DMS53 treated with DMSO at 0.1 percent for 48 hours (cell line): ENCODE data around the gene NBPF4.
"Not testable (repeated sequence)": the region's sequence is repeated elsewhere in the genome, so short reads cannot be mapped to it uniquely, and the experiment has no call there.

Experiments used
- DNase-seq: peaks from one replicate; lab custom pipeline; 2025; ENCODE audit not compliant: unreplicated experiment; lab: John Stamatoyannopoulos, UW

NBPF4 gene

DNA sequence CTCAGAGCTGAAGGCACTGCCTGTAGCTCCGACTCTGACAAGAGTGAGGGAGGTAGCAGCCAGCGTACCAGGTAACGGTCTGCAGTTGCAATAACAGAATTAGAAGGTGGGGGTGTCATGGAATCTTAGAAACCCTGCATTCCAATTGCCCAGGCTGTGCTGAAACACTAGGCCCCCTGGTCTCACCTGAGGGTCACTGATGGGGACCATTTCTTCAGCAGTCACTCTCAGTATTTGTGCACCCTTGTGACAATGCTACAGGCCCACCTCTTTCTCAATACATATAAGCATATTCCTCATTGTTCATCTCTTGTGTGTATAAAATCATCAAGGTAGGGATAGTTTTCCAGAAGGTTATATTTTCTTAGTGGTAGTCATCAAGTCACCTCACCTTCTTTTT is at the start of gene NBPF4:
NBPF4 (minus strand) TSS at position 101 of the 400 bp plus-strand sequence. CDS start 315 bp downstream, outside the sequence.
- not testable (repeated sequence) for DNase-seq

DNA sequence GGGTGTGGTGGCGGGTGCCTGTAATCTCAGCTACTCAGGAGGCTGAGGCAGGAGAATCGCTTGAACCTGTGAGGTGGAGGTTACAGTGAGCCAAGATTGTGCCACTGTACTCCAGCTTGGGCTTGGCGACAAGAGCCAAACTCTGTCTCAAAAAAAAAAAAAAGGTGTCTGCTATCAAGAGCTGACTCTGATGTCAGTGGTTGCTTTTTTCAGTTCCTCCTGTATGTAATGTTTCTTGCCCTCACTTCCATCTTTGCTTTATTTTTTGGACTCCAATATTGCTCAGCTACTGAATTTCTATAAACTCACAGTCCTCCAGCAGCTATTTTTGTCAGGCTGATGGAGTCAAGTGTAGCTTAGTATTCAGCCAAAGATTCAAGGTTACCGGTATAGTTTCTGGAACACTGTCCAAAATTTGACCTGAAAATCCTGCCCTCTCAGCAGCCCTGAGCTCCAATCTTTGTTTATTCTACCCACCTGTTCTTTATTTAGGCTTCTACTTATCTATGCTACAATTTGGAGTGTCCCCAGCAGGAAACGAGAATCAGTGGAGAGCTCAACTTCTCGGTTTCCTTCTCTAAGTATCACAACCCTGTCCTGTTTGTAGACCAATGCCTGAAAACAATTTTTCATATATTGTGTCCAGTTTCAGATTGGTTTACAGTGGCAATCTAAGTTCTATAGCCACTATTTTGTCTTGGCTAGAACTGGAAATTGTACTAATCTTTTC is 38.8 kb upstream of the NBPF4 start:
- not testable (repeated sequence) for DNase-seq

DNA sequence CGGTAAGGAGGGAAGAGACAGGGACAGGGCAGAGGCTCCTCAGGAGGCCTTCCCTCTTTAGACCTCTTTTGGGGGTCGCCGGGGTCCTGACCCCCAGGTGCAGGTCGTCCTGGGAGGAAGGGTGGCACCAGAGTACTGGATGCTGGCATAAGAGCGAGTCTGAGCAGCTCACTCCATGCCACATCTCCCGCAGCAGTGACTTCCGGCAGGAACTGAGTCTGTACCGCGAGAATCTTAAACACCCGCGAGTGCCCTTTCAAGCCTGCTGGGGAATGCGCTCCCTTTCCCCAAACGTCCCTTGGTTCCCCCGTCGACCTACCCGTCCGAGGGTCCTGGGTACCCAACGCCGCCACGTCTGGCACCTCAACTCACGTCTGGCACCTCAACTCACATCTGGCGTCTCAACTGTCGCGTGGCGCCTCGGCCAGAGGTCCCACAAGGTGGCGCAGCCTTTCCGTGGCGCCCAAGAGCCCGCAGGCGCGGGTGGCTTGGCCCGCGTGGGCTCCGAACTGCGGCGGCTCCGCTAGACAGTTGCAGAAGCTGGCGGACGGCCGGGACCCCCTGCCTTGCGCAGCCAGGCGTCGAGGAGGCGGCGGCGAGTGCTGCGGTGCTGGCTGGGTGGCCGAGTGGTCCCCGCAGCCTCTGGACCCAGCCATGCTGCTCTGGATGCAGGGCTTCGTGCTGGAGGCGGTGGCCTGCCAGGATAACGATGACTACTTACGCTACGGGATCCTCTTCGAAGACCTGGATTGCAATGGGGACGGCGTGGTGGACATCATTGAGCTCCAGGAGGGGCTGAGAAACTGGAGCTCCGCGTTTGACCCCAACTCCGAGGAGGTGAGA is 28.8 kb upstream of the NBPF4 start:
- not testable (repeated sequence) for DNase-seq

- not testable (repeated sequence) for DNase-seq
These were observed 23.2 kb upstream of the NBPF4 start for GRCh38 chr1:108267097-108267496.

- not testable (repeated sequence) for DNase-seq
These were observed 18.1 kb upstream of the NBPF4 start for GRCh38 chr1:108261967-108262366.

DNA sequence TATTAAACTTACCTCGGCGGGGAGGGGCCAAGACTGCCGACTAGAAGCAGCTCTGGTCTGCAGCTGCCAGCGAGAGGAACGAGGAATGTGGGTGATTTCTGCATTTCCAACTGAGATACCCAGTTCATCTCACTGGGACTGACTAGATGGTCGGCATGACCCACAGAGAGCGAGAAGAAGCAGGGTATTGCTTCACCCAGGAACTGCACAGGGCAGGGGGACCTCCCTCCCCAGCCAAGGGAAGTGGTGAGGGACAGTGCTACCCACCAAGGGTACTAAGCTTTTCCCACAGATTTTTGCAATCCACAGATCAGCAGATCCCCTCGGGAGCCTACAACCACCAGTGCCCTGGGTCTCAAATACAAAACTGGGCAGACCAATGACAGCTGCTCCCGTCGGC is 17.6 kb upstream of the NBPF4 start:
- DNase-seq = not testable (repeated sequence)

DNA sequence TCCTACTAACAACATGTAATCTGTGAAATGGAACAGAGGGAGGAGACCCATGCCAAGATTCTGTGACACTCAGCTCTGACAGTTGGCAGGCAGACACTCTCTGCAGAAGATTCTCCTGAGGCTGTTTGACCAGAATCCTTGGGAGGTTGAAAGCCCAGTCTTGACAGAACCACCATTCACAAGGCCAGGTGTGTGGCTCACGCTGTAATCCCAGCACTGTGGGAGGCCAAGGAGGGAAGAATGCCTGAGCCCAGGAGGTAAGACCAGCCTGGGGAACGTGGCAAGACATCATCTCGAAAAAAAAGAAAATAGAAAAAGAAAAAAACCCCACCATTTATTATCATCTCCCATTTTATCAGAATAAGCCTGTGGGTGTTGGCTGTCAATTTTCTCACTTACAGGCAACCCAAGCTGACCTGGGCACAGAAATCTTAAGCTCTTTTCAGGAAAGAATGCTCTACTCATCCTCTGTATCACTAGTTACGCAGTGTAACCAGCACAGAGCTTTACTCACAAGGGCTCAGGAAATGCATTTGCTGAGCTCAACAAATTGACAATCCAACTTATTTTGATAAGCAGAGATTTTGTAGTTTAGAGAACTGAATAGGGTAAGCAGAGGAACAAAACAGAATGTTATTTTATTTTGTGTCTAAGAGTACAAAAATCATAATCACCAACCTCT is 16.8 kb upstream of the NBPF4 start:
- DNase-seq = not testable (repeated sequence)

GRCh38 chr1:108255426-108255825 is 11.6 kb upstream of the NBPF4 start:
- not testable (repeated sequence) for DNase-seq

- DNase-seq = not testable (repeated sequence)
These were observed 4.5 kb downstream of the NBPF4 start for GRCh38 chr1:108239426-108239825.

- not testable (repeated sequence) for DNase-seq
These were observed 8.6 kb downstream of the NBPF4 start for GRCh38 chr1:108235308-108235707.

DNA sequence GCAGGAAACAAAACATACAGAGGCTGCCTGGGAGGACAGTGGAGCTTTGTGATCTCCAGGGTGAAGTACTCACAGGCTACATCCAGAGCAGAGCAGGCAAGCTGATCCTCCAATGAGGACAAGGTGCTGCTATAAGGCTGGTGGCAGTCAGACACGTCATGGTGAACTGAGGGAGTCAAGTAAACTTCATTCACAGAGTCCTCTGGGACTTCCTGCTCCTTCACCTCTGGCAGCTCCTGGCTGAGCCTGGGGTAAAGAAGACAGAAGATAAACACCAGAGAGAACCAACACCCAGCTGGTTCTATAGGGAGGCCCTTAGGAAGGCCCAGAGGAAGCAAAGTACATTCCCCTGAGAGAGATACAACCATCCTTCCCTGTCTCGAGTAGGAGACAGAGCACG is 11.7 kb downstream of the NBPF4 start:
- not testable (repeated sequence) for DNase-seq

DNA sequence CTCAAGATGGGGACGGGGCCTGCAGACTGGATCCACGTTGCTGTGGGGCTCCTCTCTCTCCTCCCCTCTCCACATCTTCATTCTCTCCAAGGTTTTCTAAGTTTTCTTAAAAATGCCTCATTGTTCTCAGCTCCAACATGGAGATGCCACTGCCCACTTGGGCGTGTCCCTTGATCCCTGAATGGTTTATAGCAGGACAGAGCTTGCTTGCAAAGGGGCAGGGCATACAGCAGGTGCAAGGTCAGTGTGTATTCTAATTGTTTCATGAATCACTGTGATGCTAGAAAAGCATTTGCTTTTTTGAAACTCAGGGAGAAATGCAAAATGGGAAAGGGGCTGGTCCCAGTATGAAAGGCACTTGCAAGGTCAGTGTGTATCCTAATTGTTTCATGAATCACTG is 13.9 kb downstream of the NBPF4 start:
- DNase-seq = not testable (repeated sequence)

DNA sequence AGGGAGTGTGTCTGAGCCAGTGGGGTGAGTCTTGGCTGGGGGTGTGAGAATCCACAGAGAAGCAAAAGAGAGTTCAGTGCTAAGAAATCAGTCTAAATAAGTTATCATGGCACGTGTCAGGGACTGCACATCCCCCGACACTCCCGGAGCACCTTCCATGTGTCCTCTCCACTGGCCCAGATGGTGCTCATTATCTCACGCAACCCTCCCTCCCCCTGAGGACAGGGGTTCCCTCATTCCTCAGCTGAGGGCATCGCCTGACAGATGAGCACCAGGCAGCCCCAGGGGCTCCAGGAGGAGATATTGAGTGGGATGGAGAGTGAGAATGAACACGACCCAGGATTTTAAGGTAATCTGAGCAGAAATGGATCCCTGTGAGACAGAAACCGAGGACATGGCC is 16.1 kb downstream of the NBPF4 start:
- DNase-seq = not testable (repeated sequence)

DNA sequence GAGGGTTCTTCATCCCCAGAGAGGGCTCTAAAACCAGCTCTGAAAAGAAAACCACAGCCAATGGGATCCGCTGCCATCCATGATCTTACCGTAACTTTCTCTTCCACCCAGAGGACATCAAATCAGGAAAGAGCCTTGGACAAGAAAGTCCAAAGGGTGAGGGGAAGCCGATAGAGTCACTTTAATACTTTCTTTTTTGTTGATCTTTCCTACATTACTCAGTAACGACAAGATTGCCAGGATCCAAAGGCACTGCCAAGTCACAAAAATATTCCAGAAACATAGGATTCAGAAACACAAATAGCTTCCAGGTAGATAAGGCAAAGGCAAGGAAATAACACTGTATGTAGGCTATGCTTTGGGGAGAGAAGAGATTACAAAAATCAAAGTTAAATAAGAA is 17.0 kb downstream of the NBPF4 start:
- DNase-seq = not testable (repeated sequence)

DNA sequence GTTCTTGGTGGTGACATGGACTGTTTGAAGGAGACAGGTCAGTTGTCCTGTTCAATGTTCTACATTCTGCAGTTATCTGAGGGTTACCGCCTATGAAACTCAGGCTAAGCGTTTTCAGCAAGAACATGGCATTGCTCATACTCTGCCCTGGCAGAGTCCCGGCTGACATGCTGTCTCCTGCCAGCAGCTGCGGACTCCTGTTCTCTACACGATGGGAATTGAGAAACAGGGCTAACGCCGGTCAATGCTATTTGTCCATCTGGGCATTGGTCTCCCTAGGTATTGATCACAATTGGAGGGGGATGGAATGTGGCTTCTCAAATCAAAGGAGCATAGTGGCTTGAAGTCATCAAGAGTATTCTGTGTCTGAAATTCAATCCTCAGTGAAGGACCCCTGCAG is 20.6 kb downstream of the NBPF4 start:
- not testable (repeated sequence) for DNase-seq

GRCh38 chr1:108217515-108218174 is 26.2 kb downstream of the NBPF4 start:
- not testable (repeated sequence) for DNase-seq

DNA sequence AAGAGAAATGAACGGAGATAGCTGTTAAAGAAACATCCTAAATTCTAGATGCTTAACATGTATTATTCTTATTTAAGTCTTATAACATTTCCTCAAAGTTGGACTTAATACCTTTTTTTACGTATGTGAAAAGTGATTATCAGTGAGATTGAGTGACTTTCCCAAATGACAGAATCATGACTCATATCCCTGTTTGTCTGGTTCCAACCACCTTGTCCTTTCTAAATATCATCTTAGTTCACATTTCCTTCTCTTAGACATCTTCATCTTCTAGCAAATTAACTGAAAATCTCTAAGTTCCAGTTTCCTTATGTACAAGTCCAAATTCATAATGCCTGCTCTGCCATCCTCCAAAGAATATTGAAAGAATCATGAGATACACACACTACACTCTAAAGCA is 26.9 kb downstream of the NBPF4 start:
- DNase-seq = not testable (repeated sequence)

- DNase-seq = not testable (repeated sequence)
These were observed 27.6 kb downstream of the NBPF4 start for GRCh38 chr1:108216028-108216890.

- peak; percentile 21 for DNase-seq
These were observed 29.0 kb downstream of the NBPF4 start for GRCh38 chr1:108214641-108215465.
